ENCODE data around the gene KRTAP3-2. TPM values are rescaled to one million over a fixed set of nuclear protein-coding genes. Genes with fewer than 3 reads are reported as not detected.

KRTAP3-2 gene
- total RNA-seq, 1 experiment from 2014 or later: not detected

GRCh38 chr17:40992666-40993065, 7.0 kb downstream of the KRTAP3-2 start:
- CTCF ChIA-PET: interaction anchor here (0.9 kb wide), 1 partner anchor 330 kb away, joined by 3 read pairs; no protein-coding TSS in a partner anchor
- in situ Hi-C loops (cut with HindIII; ENCODE audit: low pct_unique_long_range_greater_than_20kb, low sequenced_read_pairs): no loop called here

GRCh38 chr17:40986920-40987319, 12.8 kb downstream of the KRTAP3-2 start:
- in situ Hi-C loops (cut with HindIII; ENCODE audit: low pct_unique_long_range_greater_than_20kb, low sequenced_read_pairs): no loop called here
- POLR2A ChIA-PET: no interaction called here
- no peak for ATAC-seq

More at GRCh38 chr17:40992666-40993065, 7.0 kb downstream of the KRTAP3-2 start:
- DNase-seq (ENCODE audit: low read depth, low spot score): no peak
- Histone ChIP-seq H3K36me3 (ENCODE audit: control insufficient read depth, insufficient read depth, low read length) (no peaks in the 10 kb centered on the region), H3K27me3 (ENCODE audit: control insufficient read depth, insufficient read depth, low read length) (peaks cover 13% of the 10 kb centered on the region), H3K4me1 (ENCODE audit: control insufficient read depth, insufficient read depth, low read length) (no peaks in the 10 kb centered on the region), H3K27ac (ENCODE audit: low read length) (no peak overlapping the region), H3K9me3 (ENCODE audit: control insufficient read depth, insufficient read depth, low read depth, low read length) (no peaks in the 10 kb centered on the region), H3K4me3 (ENCODE audit: low read depth in 2 of 2, low read length in 2 of 2) (no peak overlapping the region)
- no peak for TF ChIP-seq REST (IDR thresholded peaks at IDR 0.05; ENCODE audit: insufficient read depth in 1 of 2, low read depth in 2 of 2, low read length in 1 of 2)
- TF ChIP-seq SIN3A (IDR thresholded peaks at IDR 0.05; ENCODE audit: borderline replicate concordance, insufficient read depth, low read depth, low read length): no peak
- TF ChIP-seq CTCF (IDR thresholded peaks at IDR 0.05): no peak
- ATAC-seq: no peak
- BruUV-seq (replicated peaks): no TSS peak
- intact Hi-C loops (cut with micrococcal nuclease; ENCODE audit: unreplicated experiment): no loop called here
- POLR2A ChIA-PET: no interaction called here

More at GRCh38 chr17:40986920-40987319, 12.8 kb downstream of the KRTAP3-2 start:
- intact Hi-C loops (cut with micrococcal nuclease; ENCODE audit: unreplicated experiment): no loop called here
- H3K36me3 ChIP-seq (ENCODE audit: control insufficient read depth, insufficient read depth, low read length): no peaks in the 10 kb centered on the region
- no peaks in the 10 kb centered on the region for H3K4me1 ChIP-seq (ENCODE audit: control insufficient read depth, insufficient read depth, low read length)
- CTCF ChIA-PET: no interaction called here
- DNase-seq (ENCODE audit: low read depth, low spot score): no peak
- no peak overlapping the region for H3K27ac ChIP-seq (ENCODE audit: low read length)
- H3K27me3 ChIP-seq (ENCODE audit: control insufficient read depth, insufficient read depth, low read length): 0 out of 2 replicates have a peak, but pooled peaks cover 4% of the 10 kb centered on the region
- TF ChIP-seq SIN3A (IDR thresholded peaks at IDR 0.05; ENCODE audit: borderline replicate concordance, insufficient read depth, low read depth, low read length) (no peak), CTCF (IDR thresholded peaks at IDR 0.05) (no peak)
- BruUV-seq (replicated peaks): no TSS peak
- no peaks in the 10 kb centered on the region for H3K9me3 ChIP-seq (ENCODE audit: control insufficient read depth, insufficient read depth, low read depth, low read length)
- no peak overlapping the region for H3K4me3 ChIP-seq (ENCODE audit: low read depth in 2 of 2, low read length in 2 of 2)
